Measurements from ENCODE around the gene HTATSF1.

Gene HTATSF1

GRCh38 chrX:136497556-136498052 lies at the start of gene HTATSF1:
Gene HTATSF1, plus strand, starts transcription at chrX:136497592. Its CDS starts 93 bp downstream, at chrX:136497685.
- DNase-seq (ENCODE audit: extremely low read depth in 1 of 2, low read depth in 1 of 2): no peak

- no peak for DNase-seq (ENCODE audit: extremely low read depth in 1 of 2, low read depth in 1 of 2)
These were observed 49.4 kb upstream of the HTATSF1 start for GRCh38 chrX:136447968-136448367.

- no peak for DNase-seq (ENCODE audit: extremely low read depth in 1 of 2, low read depth in 1 of 2)
These were observed 47.2 kb upstream of the HTATSF1 start for GRCh38 chrX:136450050-136450830.

GRCh38 chrX:136452614-136453013 lies 44.8 kb upstream of the HTATSF1 start:
- no peak for DNase-seq (ENCODE audit: extremely low read depth in 1 of 2, low read depth in 1 of 2)

- no peak for DNase-seq (ENCODE audit: extremely low read depth in 1 of 2, low read depth in 1 of 2)
These were observed 44.3 kb upstream of the HTATSF1 start for GRCh38 chrX:136453114-136453513.

GRCh38 chrX:136453771-136454170 lies 43.6 kb upstream of the HTATSF1 start:
- DNase-seq (ENCODE audit: extremely low read depth in 1 of 2, low read depth in 1 of 2): no peak

- no peak for DNase-seq (ENCODE audit: extremely low read depth in 1 of 2, low read depth in 1 of 2)
These were observed 41.3 kb upstream of the HTATSF1 start for GRCh38 chrX:136456133-136456532.

GRCh38 chrX:136457303-136457917 lies 40.0 kb upstream of the HTATSF1 start:
- no peak for DNase-seq (ENCODE audit: extremely low read depth in 1 of 2, low read depth in 1 of 2)

GRCh38 chrX:136464589-136464988 lies 32.8 kb upstream of the HTATSF1 start:
- no peak for DNase-seq (ENCODE audit: extremely low read depth in 1 of 2, low read depth in 1 of 2)

- DNase-seq (ENCODE audit: extremely low read depth in 1 of 2, low read depth in 1 of 2): no peak
These were observed 30.1 kb upstream of the HTATSF1 start for GRCh38 chrX:136467303-136467702.

- no peak for DNase-seq (ENCODE audit: extremely low read depth in 1 of 2, low read depth in 1 of 2)
These were observed 28.8 kb upstream of the HTATSF1 start for GRCh38 chrX:136468391-136469103.

- DNase-seq (ENCODE audit: extremely low read depth in 1 of 2, low read depth in 1 of 2): no peak
These were observed 23.7 kb upstream of the HTATSF1 start for GRCh38 chrX:136473663-136474062.

GRCh38 chrX:136475236-136475635 lies 22.2 kb upstream of the HTATSF1 start:
- no peak for DNase-seq (ENCODE audit: extremely low read depth in 1 of 2, low read depth in 1 of 2)

GRCh38 chrX:136476501-136476900 lies 20.9 kb upstream of the HTATSF1 start:
- DNase-seq (ENCODE audit: extremely low read depth in 1 of 2, low read depth in 1 of 2): no peak

- no peak for DNase-seq (ENCODE audit: extremely low read depth in 1 of 2, low read depth in 1 of 2)
These were observed 20.4 kb upstream of the HTATSF1 start for GRCh38 chrX:136477026-136477425.

GRCh38 chrX:136480383-136480782 lies 17.0 kb upstream of the HTATSF1 start:
- DNase-seq (ENCODE audit: extremely low read depth in 1 of 2, low read depth in 1 of 2): no peak

GRCh38 chrX:136487647-136488046 lies 9.7 kb upstream of the HTATSF1 start, which contains the start of gene BRS3:
Gene BRS3, plus strand, starts transcription at chrX:136487947. Its CDS starts 168 bp downstream, at chrX:136488115.
- DNase-seq (ENCODE audit: extremely low read depth in 1 of 2, low read depth in 1 of 2): no peak

- no peak for DNase-seq (ENCODE audit: extremely low read depth in 1 of 2, low read depth in 1 of 2)
These were observed 8.7 kb upstream of the HTATSF1 start for GRCh38 chrX:136488706-136489105.

- DNase-seq (ENCODE audit: extremely low read depth in 1 of 2, low read depth in 1 of 2): no peak
These were observed 5.6 kb upstream of the HTATSF1 start for GRCh38 chrX:136491832-136492231.

GRCh38 chrX:136493011-136493410 lies 4.4 kb upstream of the HTATSF1 start:
- DNase-seq (ENCODE audit: extremely low read depth in 1 of 2, low read depth in 1 of 2): no peak

- no peak for DNase-seq (ENCODE audit: extremely low read depth in 1 of 2, low read depth in 1 of 2)
These were observed 2.3 kb upstream of the HTATSF1 start for GRCh38 chrX:136495043-136495442.
